Measurements from ENCODE around the gene MYO7B.

GRCh38 chr2:127541809-127542208, 6.3 kb downstream of the MYO7B start:
- no peak for TF ChIP-seq CTCF (IDR thresholded peaks at IDR 0.05)
- no peak for TF ChIP-seq POLR2AphosphoS5 (IDR thresholded peaks at IDR 0.05)
- TF ChIP-seq POLR2A (IDR thresholded peaks at IDR 0.05) = no peak

Measured in upper lobe of left lung (tissue), 4 donors.